AG04450 (cell line): ENCODE results near the gene PGLYRP2. TPM values are rescaled to one million over a fixed set of nuclear protein-coding genes. Genes with fewer than 3 reads are reported as not detected.

ENCODE experiments used
- CTCF ChIA-PET: fragments of 300-600, 350-600 bp; formaldehyde crosslinking; extraction: SDS; loops from one replicate; lab custom pipeline; 2022; ENCODE audit warnings: antibody characterized with exemption, inconsistent platforms; lab: Charles Lee
- POLR2A ChIA-PET: fragments of 350-600 bp; formaldehyde crosslinking; extraction: SDS; loops from one replicate; lab custom pipeline; 2021; ENCODE audit warnings: antibody characterized with exemption, inconsistent platforms; lab: Yijun Ruan, JAX
- DNase-seq: peaks from one replicate; pipeline ENCODE4 v3.0.0-alpha.2; 2011; ENCODE audit warnings: low read depth, low spot score
- H3K27ac ChIP-seq: one replicate; pipeline ENCODE4 v1.5.1; 2012; ENCODE audit warnings: low read depth, low read length, control low read depth
- H3K27me3 ChIP-seq: one replicate; pipeline ENCODE4 v1.6.0; 2012; ENCODE audit warnings: low read length; ENCODE audit not compliant: control insufficient read depth, insufficient read depth
- H3K4me3 ChIP-seq: 2 replicates; pipeline ENCODE4 v1.5.1; 2011; ENCODE audit warnings: mild to moderate bottlenecking, low read depth, low read length, control low read depth
- H3K9me3 ChIP-seq: 2 replicates; pipeline ENCODE4 v1.5.1; 2012; ENCODE audit warnings: low read length; ENCODE audit not compliant: control insufficient read depth, insufficient read depth
- CTCF ChIP-seq: IDR thresholded peaks from 2 replicates; pipeline ENCODE4 v1.5.1; 2011; ENCODE audit warnings: low read depth, low read length, control low read depth, inconsistent platforms
- polyA plus RNA-seq: library from polyadenylated mRNA; depleted of rRNA; stranded (reverse); fragments of >200 nt; gene quantifications from 2 replicates; pipeline ENCODE4 v1.2.3, GENCODE V29; 2011

The PGLYRP2 gene
- polyA plus RNA-seq, 1 experiment, result not detected

GRCh38 chr19:15511671-15512424, 32.5 kb upstream of the PGLYRP2 start:
- Histone ChIP-seq H3K9me3 (peaks cover 3% of the 10 kb centered on the region; the same call in 1 of the 2 replicates), H3K27ac (no peak overlapping the region), H3K4me3 (no peak overlapping the region), H3K27me3 (peaks cover 9% of the 10 kb centered on the region)
- TF ChIP-seq CTCF, result no peak
- ChIA-PET CTCF (no interaction called here), POLR2A (no interaction called here)
- no peak for DNase-seq

- Histone ChIP-seq H3K4me3 (no peak within 1 kb of the TSS), H3K27ac (no peak within 1 kb of the TSS), H3K27me3 (peaks cover 15% of the 10 kb centered on the region), H3K9me3 (no peaks in the 10 kb centered on the region; the same call in 1 of the 2 replicates)
- TF ChIP-seq CTCF, result no peak
- no peak for DNase-seq
- ChIA-PET POLR2A (no interaction called here), CTCF (no interaction called here)
Observed at GRCh38 chr19:15508035-15508710, 28.9 kb upstream of the PGLYRP2 start, which contains the start of gene CYP4F22. TSS of gene CYP4F22 (plus strand) at chr19:15508525. CDS start at chr19:15525337, 16,812 bp downstream.

GRCh38 chr19:15507068-15508034, 28.1 kb upstream of the PGLYRP2 start:
- Histone ChIP-seq H3K27ac (no peak overlapping the region), H3K9me3 (no peaks in the 10 kb centered on the region; the same call in 1 of the 2 replicates), H3K4me3 (no peak overlapping the region), H3K27me3 (peaks cover 15% of the 10 kb centered on the region)
- POLR2A ChIA-PET, result no interaction called here
- CTCF ChIA-PET, result no interaction called here
- TF ChIP-seq CTCF, result no peak
- DNase-seq, result no peak

GRCh38 chr19:15506074-15506571, 26.8 kb upstream of the PGLYRP2 start:
- Histone ChIP-seq H3K27me3 (peaks cover 15% of the 10 kb centered on the region), H3K27ac (no peak overlapping the region), H3K4me3 (no peak overlapping the region), H3K9me3 (no peaks in the 10 kb centered on the region; the same call in 1 of the 2 replicates)
- CTCF ChIA-PET, result no interaction called here
- no peak for DNase-seq
- no peak for TF ChIP-seq CTCF
- POLR2A ChIA-PET, result no interaction called here
